KMS-11 (cell line): ENCODE results near the gene SHH.
"Not testable (repeated sequence)": the region's sequence is repeated elsewhere in the genome, so short reads cannot be mapped to it uniquely, and the experiment has no call there.

Experiments
- H2AFZ ChIP-seq: fragments of 200-600 bp; sonication (generic); 2 replicates; pipeline ENCODE4 v1.6.1; 2016; ENCODE audit warnings: antibody characterized with exemption, mixed run types, low read depth
- H3K27ac ChIP-seq: fragments of 200-600 bp; sonication (generic); 2 replicates; pipeline ENCODE4 v1.6.1; 2016; ENCODE audit warnings: mild to moderate bottlenecking, mixed run types
- H3K27me3 ChIP-seq: fragments of 200-600 bp; sonication (generic); 2 replicates; pipeline ENCODE4 v1.6.1; 2017; ENCODE audit warnings: mild to moderate bottlenecking, low read depth, mixed run types, moderate library complexity; ENCODE audit not compliant: insufficient read depth
- H3K36me3 ChIP-seq: fragments of 200-600 bp; sonication (generic); 2 replicates; pipeline ENCODE4 v1.6.1; 2017; ENCODE audit warnings: mild to moderate bottlenecking, mixed run types; ENCODE audit not compliant: insufficient read depth
- H3K4me1 ChIP-seq: fragments of 200-600 bp; sonication (generic); 2 replicates; pipeline ENCODE4 v1.6.1; 2016; ENCODE audit warnings: mild to moderate bottlenecking, low read depth, mixed run types; ENCODE audit not compliant: poor library complexity, severe bottlenecking
- H3K4me2 ChIP-seq: fragments of 200-600 bp; sonication (generic); 2 replicates; pipeline ENCODE4 v1.7.0; 2016; ENCODE audit warnings: mild to moderate bottlenecking, mixed run types
- H3K4me3 ChIP-seq: fragments of 200-600 bp; sonication (generic); IDR thresholded peaks from 2 replicates; pipeline ENCODE4 v1.6.1; 2017; ENCODE audit warnings: low read depth, low read length, mixed read lengths; ENCODE audit not compliant: insufficient read depth
- H3K79me2 ChIP-seq: fragments of 200-600 bp; sonication (generic); 2 replicates; pipeline ENCODE4 v1.6.1; 2016; ENCODE audit warnings: low read depth, mixed run types; ENCODE audit not compliant: insufficient read depth
- H3K9ac ChIP-seq: fragments of 200-600 bp; sonication (generic); 2 replicates; pipeline ENCODE4 v1.6.1; 2016; ENCODE audit warnings: mild to moderate bottlenecking, mixed run types
- H4K20me1 ChIP-seq: fragments of 200-600 bp; sonication (generic); 2 replicates; pipeline ENCODE4 v1.6.1; 2016; ENCODE audit warnings: mild to moderate bottlenecking, mixed run types; ENCODE audit not compliant: insufficient read depth
- TF ChIP-seq, protein P1 (sequence below): fragments of 200-600 bp; sonication (generic); conservative IDR thresholded peaks from 2 replicates; pipeline ENCODE4 v1.6.1; 2017; ENCODE audit warnings: low read depth, mild to moderate bottlenecking, antibody characterized with exemption, low read length, moderate library complexity, mixed read lengths

The SHH gene

DNA sequence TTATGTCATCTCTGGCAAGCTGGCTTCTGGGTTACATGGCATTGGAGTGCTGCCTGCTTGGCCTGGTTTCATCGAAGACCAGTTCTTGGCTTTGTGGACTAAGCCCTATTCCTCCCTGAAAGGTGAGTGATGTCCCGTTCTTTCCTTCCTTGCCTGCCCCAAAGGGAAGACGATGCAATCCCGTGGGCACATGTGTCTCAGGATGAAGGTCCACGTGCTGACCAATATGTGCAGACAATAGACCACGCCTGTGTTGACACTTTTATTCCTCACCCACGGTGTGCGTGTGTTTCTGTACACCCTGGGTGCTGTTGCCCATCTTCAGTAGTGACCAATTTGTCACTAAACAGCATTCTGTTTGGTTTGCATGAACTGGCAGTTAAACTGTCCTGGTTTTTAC is 28.6 kb upstream of the SHH start:
- Histone ChIP-seq H3K27ac (no peak overlapping the region), H3K4me1 (no peaks in the 10 kb centered on the region), H3K27me3 (no peaks in the 10 kb centered on the region; the same call in 1 of the 2 replicates), H2AFZ (no peak overlapping the region), H3K79me2 (no peaks in the 10 kb centered on the region), H4K20me1 (no peaks in the 10 kb centered on the region), H3K9ac (no peak overlapping the region), H3K4me3 (no peak overlapping the region), H3K4me2 (no peak overlapping the region), H3K36me3 (no peaks in the 10 kb centered on the region)
- TF ChIP-seq, protein P1, sequence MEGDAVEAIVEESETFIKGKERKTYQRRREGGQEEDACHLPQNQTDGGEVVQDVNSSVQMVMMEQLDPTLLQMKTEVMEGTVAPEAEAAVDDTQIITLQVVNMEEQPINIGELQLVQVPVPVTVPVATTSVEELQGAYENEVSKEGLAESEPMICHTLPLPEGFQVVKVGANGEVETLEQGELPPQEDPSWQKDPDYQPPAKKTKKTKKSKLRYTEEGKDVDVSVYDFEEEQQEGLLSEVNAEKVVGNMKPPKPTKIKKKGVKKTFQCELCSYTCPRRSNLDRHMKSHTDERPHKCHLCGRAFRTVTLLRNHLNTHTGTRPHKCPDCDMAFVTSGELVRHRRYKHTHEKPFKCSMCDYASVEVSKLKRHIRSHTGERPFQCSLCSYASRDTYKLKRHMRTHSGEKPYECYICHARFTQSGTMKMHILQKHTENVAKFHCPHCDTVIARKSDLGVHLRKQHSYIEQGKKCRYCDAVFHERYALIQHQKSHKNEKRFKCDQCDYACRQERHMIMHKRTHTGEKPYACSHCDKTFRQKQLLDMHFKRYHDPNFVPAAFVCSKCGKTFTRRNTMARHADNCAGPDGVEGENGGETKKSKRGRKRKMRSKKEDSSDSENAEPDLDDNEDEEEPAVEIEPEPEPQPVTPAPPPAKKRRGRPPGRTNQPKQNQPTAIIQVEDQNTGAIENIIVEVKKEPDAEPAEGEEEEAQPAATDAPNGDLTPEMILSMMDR: no peak

GRCh38 chr7:155840262-155840885 is 28.1 kb upstream of the SHH start:
- H3K27me3 ChIP-seq: no peaks in the 10 kb centered on the region
- H3K36me3 ChIP-seq: no peaks in the 10 kb centered on the region
- H2AFZ ChIP-seq: no peak overlapping the region
- TF ChIP-seq, protein P1: no peak
- no peaks in the 10 kb centered on the region for H3K79me2 ChIP-seq
- no peak overlapping the region for H3K4me2 ChIP-seq
- no peaks in the 10 kb centered on the region for H4K20me1 ChIP-seq
- no peak overlapping the region for H3K4me3 ChIP-seq
- no peaks in the 10 kb centered on the region for H3K4me1 ChIP-seq
- no peak overlapping the region for H3K9ac ChIP-seq
- no peak overlapping the region for H3K27ac ChIP-seq

DNA sequence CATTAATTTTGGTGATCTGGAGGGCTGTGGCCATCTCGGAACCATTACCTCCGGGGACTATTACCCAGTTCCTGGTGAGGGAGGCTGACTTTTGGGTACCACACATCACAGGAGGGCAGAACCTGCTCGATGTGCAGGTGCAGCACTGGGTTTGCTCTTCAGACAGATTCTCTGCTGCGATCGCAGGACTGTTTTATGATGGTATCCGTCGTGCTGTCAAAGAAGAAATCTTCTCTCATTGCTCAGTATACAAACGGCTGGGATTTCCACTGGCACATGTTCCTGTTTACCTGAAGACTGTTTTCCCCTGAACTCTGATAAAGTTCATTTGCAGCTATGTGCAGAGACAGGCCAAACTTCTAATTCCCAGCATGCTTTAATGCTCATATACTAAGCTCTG is 27.2 kb upstream of the SHH start:
- H3K4me3 ChIP-seq: no peak overlapping the region
- H3K27ac ChIP-seq: no peak overlapping the region
- H3K4me2 ChIP-seq: no peak overlapping the region
- TF ChIP-seq, protein P1: no peak
- H3K4me1 ChIP-seq: no peaks in the 10 kb centered on the region
- H3K9ac ChIP-seq: no peak overlapping the region
- no peaks in the 10 kb centered on the region for H4K20me1 ChIP-seq
- no peak overlapping the region for H2AFZ ChIP-seq
- no peaks in the 10 kb centered on the region for H3K27me3 ChIP-seq
- no peaks in the 10 kb centered on the region for H3K79me2 ChIP-seq
- H3K36me3 ChIP-seq: no peaks in the 10 kb centered on the region

DNA sequence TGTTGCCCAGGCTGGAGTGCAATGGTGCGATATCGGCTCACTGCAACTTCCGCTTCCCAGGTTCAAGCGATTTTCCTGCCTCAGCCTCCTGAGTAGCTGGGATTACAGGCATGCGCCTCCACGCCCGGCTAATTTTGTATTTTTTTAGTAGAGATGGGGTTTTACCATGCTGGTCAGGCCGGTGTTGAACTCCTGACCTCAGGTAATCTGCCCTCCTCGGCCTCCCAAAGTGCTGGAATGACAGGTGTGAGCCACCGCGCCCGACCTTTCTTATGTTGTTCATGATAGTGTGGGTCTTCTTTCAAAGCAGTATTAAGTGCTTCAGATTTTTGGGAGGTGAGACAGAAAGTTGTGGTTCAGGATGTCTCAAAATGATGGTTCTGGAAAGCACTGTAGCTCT is 26.0 kb upstream of the SHH start:
- H3K4me1 ChIP-seq, H3K4me2 ChIP-seq, H3K4me3 ChIP-seq, H3K9ac ChIP-seq, H3K27ac ChIP-seq, H3K36me3 ChIP-seq, H4K20me1 ChIP-seq, H3K79me2 ChIP-seq, H2AFZ ChIP-seq, H3K27me3 ChIP-seq: not testable (repeated sequence)

DNA sequence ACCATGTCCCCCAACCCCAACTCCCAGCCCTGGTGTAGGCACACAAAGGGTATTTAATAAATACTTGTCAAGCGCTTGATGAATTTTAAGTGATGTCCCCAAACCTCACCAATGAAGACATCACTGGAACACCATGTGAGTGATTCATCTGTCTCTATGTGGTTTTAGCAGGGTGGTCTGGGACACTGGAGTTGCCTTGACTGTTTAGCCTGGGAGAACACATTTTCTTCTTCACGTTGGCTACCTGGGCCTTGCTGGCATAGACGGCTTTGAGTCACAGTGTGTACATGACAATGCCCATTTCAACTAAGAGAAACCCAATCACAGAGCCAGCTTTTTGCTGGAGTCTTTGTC is 24.8 kb upstream of the SHH start:
- H3K9ac ChIP-seq: no peak overlapping the region
- no peaks in the 10 kb centered on the region for H3K79me2 ChIP-seq
- TF ChIP-seq, protein P1: no peak
- H3K27ac ChIP-seq: no peak overlapping the region
- no peaks in the 10 kb centered on the region for H3K36me3 ChIP-seq
- H3K27me3 ChIP-seq: no peaks in the 10 kb centered on the region
- no peak overlapping the region for H3K4me3 ChIP-seq
- H4K20me1 ChIP-seq: no peaks in the 10 kb centered on the region
- H3K4me2 ChIP-seq: no peak overlapping the region
- H3K4me1 ChIP-seq: no peaks in the 10 kb centered on the region
- no peak overlapping the region for H2AFZ ChIP-seq
